ENCODE measurements around the gene MEG3.

Gene MEG3

GRCh38 chr14:100891501-100892445, 65.9 kb downstream of the MEG3 start:
- Histone ChIP-seq H3K4me1 (no peaks in the 10 kb centered on the region), H3K9ac (no peak overlapping the region), H2AFZ (no peak overlapping the region), H3K27ac (no peak overlapping the region), H3K79me2 (no peaks in the 10 kb centered on the region), H3K4me3 (ENCODE audit: low read depth, low read length) (no peak overlapping the region), H3K36me3 (ENCODE audit: control insufficient read depth, insufficient read depth, low read length) (no peaks in the 10 kb centered on the region), H3K4me2 (ENCODE audit: low read length) (no peak overlapping the region), H3K27me3 (ENCODE audit: control insufficient read depth, insufficient read depth, low read length) (no peaks in the 10 kb centered on the region), H3K9me3 (ENCODE audit: control insufficient read depth, low read length) (no peaks in the 10 kb centered on the region)
- TF ChIP-seq CTCF (IDR thresholded peaks at IDR 0.05), result no peak

GRCh38 chr14:100892496-100893227, 66.7 kb downstream of the MEG3 start:
- Histone ChIP-seq H3K27ac (no peak overlapping the region), H2AFZ (no peak overlapping the region), H3K79me2 (no peaks in the 10 kb centered on the region), H3K4me1 (no peaks in the 10 kb centered on the region), H3K4me3 (ENCODE audit: low read depth, low read length) (no peak overlapping the region), H3K4me2 (ENCODE audit: low read length) (no peak overlapping the region), H3K9ac (no peak overlapping the region), H3K36me3 (ENCODE audit: control insufficient read depth, insufficient read depth, low read length) (no peaks in the 10 kb centered on the region), H3K9me3 (ENCODE audit: control insufficient read depth, low read length) (no peaks in the 10 kb centered on the region), H3K27me3 (ENCODE audit: control insufficient read depth, insufficient read depth, low read length) (no peaks in the 10 kb centered on the region)
- no peak for TF ChIP-seq CTCF (IDR thresholded peaks at IDR 0.05)

DNA sequence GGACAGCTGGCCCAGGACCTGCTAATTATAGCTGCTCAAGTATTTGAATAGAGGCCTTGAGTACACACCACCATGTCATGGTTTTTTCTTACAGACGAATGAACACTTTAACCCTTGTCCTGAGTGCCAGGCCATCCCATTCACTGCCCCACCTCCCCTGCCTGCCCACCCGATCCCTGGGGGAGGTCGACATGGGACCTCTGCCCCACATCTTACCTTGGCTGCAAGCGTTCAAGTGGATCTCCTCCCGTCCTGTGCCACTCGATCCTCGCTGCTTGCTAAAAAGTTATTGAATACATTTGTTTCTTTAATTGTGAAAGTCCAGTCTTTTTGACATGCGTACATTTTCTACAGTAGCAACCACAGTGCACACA, 67.3 kb downstream of the MEG3 start:
- Histone ChIP-seq H3K4me3 (ENCODE audit: low read depth, low read length) (no peak overlapping the region), H3K27me3 (ENCODE audit: control insufficient read depth, insufficient read depth, low read length) (no peaks in the 10 kb centered on the region), H3K27ac (no peak overlapping the region), H3K4me1 (no peaks in the 10 kb centered on the region), H3K36me3 (ENCODE audit: control insufficient read depth, insufficient read depth, low read length) (no peaks in the 10 kb centered on the region), H3K9me3 (ENCODE audit: control insufficient read depth, low read length) (no peaks in the 10 kb centered on the region), H3K4me2 (ENCODE audit: low read length) (no peak overlapping the region), H2AFZ (no peak overlapping the region), H3K9ac (no peak overlapping the region), H3K79me2 (no peaks in the 10 kb centered on the region)
- no peak for TF ChIP-seq CTCF (IDR thresholded peaks at IDR 0.05)

GRCh38 chr14:100893760-100894159, 67.8 kb downstream of the MEG3 start:
- Histone ChIP-seq H3K79me2 (no peaks in the 10 kb centered on the region), H3K27me3 (ENCODE audit: control insufficient read depth, insufficient read depth, low read length) (no peaks in the 10 kb centered on the region), H3K9ac (no peak overlapping the region), H3K4me2 (ENCODE audit: low read length) (no peak overlapping the region), H3K4me1 (no peaks in the 10 kb centered on the region), H3K9me3 (ENCODE audit: control insufficient read depth, low read length) (no peaks in the 10 kb centered on the region), H3K4me3 (ENCODE audit: low read depth, low read length) (no peak overlapping the region), H3K36me3 (ENCODE audit: control insufficient read depth, insufficient read depth, low read length) (no peaks in the 10 kb centered on the region), H3K27ac (no peak overlapping the region), H2AFZ (no peak overlapping the region)
- no peak for TF ChIP-seq CTCF (IDR thresholded peaks at IDR 0.05)
